ENCODE data around the gene SAMD4A.
A peak's percentile ranks its signal among the peaks of the same experiment; 100 is the strongest.

Gene SAMD4A

DNA sequence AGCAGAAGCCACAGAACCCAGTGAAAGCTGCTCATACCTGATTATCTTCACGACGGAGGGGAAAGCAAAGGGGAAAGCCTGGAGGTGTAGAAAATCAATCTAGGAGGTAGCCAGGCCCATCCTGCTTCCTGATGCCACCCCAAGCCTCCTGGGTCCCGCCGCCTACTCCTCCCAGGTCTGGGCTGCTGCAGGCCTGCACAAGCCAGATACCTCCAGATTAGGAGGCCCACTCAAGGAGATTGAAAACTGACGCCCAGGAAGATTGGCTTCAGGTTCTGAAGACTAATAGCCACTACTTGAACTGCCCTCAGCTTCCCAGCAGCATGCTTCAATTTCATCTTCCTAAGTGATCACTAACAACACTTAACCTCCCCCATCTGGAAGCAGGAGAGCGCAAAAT lies 248.6 kb downstream of the SAMD4A start:
- no peak for FAIRE-seq
- no peak for DNase-seq (ENCODE audit: low spot score)

DNA sequence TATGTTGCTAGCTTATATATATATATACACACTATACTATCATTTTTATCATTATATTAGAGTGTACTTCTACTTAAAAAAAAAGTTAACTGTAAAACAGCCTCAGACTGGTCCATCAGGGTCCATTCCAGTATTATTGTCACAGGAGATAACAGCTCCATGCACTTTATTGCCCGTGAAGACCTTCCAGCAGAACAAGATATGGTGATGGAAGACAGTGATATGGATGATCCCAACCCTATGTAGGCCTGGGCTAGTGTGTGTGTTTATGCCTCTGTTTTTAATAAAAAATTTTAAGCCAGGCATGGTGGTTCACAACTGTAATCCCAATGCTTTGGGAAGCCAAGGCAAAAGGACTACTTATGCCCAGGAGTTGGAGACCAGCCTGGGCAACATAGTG lies 249.5 kb downstream of the SAMD4A start:
- no peak for DNase-seq (ENCODE audit: low spot score)
- FAIRE-seq, result no peak

DNA sequence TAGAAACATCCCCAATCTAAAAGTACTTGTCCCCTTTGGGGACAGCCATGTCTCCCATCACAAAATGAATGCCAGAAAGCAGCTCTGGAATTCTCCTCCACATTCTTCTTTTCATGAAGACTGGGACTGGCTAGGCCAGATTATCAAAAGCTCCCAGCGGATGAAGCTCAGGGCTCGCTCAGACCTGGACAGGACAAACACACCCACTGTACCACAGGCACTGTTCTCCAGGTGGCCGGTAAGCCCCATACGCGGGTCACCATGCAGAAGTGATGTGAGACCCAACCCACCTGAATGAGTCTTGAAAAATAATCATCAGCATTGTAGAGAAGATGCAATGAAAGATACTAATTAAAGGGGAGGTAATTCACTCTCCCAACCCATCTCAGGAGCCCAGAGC lies 250.6 kb downstream of the SAMD4A start:
- DNase-seq (ENCODE audit: low spot score) (no peak), FAIRE-seq (no peak)

DNA sequence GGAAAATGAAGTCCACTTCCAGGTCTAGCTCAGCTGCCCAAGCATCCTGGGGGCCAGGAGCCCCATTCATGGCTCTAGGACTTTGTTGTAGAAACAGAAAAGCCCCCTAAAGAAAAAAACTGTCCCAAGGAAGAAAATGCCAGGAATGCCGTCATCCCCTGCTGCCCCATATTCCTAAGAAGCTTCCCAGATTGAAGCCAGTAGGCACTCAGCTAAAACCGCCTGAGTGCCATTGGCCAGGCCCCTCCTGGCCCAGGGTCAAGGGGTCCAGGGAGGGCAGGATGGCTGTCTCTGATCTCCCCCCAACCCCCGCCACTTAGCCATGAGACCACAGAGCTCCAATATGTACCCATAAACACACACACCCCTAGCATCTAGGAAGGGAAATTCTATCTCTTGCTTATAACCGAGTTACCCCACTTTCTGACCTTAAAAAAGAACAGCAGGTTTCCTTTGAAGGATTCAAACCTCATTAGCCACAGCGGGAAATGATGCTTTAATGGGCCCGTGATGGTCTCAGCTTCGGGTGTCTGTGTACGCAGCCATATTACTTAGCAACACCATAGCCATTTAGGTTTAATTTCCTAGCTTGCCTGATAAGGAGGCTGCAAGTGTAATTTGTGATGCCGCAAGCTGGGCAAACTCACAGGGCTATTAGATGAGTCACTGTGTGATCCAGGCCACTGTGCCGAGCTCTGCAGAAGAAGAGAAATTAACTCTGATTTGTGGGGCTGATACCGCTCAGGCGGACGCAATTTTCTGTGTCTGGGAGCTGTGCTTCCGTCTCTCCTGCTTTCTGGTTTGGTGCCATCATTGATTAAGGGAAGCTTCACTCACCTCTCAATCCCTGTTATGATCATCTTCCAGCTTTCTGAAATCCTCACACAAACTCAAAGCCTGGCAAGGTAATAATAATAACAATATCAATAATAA lies 251.5 kb downstream of the SAMD4A start:
- FAIRE-seq, result peak; percentile 73
- DNase-seq (ENCODE audit: low spot score), result peak; percentile 71

DNA sequence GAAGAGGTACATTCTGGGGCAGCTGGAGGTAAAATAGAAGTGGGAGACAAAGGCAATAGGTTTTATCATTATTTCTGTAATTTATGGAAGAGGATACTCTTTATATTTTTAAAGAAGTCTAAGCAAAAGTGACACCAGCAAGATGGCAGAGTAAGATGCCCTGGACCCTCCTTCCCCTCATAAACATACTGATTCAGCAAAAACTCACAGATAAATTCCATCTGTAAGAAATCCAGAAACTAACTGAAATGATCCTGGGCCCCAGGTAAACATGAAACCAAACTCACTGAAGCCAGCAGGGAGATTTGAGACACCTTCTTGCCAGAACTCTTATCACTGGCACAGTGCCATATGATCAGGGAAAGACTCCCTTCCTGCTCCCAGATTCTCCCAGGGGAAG lies 255.8 kb downstream of the SAMD4A start:
- FAIRE-seq (no peak), DNase-seq (ENCODE audit: low spot score) (no peak)

DNA sequence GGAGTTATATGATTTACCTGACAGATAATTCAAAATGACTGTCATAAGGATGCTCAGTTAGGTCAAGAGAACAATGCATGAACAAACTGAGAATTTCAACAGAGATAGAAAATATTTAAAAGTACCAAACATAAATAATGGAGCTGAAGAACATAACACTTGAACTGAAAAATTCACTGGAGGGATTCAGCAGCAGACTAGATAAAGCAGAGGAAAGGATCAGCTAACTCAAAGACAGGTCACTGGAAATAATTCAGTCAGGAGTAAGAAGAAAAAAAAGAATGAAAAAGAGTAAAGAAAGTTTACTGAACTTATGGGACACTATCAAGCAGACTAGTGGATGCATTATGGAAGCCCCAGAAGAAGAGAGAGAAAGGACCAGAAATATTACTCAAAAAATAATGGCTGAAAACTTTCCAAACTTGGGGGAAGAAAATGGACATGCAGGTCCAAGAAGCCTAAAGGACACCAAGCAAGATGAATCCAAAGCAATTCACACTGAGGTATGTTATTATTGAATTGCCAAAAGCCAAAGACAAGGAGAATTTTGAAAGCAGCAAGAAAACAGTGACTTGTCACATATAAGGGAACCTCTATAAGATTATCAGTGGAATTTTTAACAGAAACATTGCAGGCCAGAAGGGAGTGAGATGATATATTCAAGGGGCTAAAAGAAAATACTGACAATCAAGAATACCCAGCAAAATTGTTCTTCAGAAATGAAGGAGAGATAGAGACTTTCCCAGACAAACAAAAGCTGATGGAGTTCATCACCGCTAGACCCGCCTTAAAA lies 257.0 kb downstream of the SAMD4A start:
- DNase-seq (ENCODE audit: low spot score), result no peak
- no peak for FAIRE-seq

DNA sequence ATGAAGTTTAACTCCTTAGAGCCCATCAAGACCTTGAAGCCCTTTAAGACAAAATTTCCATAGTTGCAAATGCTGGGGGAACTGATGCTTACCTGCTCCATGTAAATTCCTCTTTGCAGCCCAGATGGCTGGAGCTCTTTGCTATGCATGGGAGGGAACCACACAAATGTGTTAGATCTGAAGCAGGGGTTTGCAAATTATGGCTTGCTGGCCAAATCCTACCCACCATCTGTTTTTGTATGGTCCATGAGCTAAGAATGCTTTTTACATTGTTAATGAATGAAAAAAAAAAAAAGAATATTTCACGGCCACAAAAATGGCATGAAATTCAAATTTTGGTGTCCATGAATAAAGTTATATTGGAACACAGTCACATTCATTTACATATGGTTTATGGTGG lies 261.1 kb downstream of the SAMD4A start:
- FAIRE-seq, result no peak
- DNase-seq (ENCODE audit: low spot score), result no peak

DNA sequence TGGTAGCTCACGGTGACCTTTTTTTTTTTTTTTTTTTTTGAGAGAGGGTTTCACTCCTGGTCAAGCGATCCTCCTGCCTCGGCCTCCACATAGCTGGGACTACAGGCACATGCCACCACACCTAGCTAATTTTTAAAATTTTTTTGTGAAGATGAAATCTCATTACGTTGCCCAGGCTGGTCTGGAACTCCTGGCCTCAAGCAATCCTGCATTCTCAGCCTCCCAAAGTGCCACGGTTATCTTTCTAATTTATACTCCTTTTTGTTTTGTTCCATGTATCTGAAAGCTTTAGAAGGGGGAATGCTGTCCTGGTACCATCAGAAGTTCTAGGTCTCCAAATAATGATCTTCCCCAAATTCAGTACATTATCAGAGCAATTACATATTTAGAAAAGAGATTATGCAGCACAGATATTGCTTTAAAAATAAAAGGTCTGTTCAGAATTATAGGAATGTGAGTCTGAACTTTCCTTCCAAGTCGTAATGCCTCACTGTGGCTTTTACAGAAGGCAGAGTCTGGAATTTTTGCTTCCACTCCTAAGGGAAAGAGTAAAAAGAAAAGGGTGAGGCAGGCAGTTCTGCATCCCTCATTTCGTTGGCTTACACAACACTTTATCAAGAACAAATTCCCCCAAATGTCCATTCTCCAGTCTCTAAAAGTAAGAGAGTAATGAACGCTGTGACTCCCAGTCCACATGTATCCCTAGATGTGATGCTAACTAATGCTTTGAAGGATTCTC lies 262.7 kb downstream of the SAMD4A start:
- DNase-seq (ENCODE audit: low spot score), result no peak
- FAIRE-seq, result no peak

DNA sequence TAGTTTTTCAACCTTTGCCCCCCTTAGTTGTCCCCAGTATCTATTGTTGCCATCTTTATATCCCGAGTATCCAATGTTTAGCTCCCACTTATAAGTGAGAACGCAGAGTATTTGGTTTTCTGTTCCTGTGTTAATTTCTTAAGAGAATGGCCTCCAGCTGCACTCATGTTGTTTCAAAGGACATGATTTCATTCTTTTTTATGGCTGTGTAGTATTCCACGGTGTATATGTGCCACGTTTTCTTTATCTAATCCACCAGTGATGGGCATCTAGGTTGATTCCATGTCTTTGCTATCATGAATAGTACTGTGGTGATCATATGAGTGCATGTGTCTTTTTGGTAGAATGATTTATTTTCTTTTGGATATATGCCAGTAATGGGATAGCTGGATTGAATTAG lies 263.7 kb downstream of the SAMD4A start:
- no peak for FAIRE-seq
- DNase-seq (ENCODE audit: low spot score), result no peak

DNA sequence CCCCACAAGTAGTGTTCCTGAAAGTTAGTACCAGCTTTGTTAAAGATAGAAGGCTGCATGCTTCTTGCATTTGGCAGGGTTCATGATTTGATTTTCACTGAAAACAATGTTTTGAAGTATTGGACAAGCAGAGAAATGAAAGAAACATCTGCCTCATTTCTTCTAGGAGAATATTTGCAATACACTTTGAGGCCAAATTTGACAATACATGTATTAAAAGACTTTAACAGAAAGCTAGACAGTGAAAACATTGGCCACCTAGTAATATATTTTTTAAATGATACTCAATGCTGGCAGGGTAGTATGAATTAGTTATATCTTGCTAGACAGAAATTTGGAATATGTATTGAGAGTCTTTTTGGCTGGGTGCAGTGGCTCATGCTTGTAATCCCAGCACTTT lies 267.2 kb downstream of the SAMD4A start:
- DNase-seq (ENCODE audit: low spot score), result no peak
- FAIRE-seq, result no peak

DNA sequence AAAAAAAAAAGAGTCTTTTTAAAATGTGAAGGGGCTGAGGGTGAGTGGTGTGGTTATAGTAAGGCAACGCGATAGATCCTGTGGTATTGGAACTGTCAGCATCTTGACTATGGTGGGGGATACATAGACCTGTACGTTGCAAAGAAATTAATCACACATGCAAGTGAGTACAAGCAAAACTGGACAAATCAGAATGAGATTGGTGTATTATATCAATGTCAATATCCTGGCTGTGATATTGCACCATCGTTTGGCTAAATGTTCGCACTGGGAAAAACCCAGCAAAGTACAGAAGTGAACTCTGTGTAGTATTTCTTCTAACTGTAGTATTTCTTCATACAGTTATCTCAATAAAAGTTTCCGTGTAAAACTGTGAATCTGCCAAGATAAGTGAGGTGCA lies 267.8 kb downstream of the SAMD4A start:
- DNase-seq (ENCODE audit: low spot score), result no peak
- no peak for FAIRE-seq

DNA sequence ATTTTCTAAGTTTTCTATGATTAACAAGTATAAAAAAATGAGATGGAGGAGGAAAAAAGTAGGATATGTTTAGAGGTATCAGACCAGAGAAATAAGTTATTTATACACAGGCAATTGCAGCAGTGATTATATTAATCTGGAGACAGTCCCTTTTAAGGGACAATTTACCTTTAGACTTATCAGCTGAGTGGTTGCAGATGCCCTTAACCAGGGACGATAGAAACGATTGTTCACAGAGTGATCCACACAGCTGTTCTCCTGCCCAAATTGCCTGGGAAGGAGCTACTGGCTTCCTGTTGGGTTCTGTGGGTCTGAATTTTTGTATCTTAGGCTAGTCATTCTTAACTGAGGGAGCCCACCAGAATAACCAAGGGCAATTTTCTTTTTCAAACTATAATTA lies 269.3 kb downstream of the SAMD4A start:
- DNase-seq (ENCODE audit: low spot score), result no peak
- no peak for FAIRE-seq

DNA sequence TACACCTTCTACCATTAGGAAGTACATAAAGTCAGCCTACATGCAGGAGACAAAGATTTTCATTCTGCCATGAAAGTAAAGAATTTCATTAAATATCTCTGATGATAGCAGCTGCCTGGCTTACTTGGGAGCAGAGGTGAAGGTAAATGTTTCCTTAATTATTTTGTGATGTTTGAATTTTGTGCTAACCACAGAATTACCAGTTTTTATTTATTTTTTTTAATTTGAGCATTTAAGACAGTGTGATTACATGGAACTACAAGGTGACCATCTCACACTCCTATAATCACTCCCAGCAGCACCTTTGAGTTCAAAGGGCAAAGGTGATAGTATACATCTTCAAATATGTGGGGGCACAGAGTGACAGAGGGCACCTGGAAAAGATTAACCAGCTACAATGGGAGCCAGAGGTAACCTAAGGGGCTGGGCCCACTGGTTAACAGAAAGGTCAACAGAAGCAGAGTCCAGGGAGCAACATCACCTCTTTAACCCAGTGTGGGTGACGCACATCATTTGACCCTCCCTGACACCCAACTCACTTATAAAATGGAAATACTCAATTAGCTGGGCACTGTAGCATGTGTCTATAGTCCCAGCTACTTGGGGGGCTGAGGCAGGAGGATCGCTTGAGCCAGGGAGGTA lies 270.7 kb downstream of the SAMD4A start:
- DNase-seq (ENCODE audit: low spot score) (no peak), FAIRE-seq (no peak)

DNA sequence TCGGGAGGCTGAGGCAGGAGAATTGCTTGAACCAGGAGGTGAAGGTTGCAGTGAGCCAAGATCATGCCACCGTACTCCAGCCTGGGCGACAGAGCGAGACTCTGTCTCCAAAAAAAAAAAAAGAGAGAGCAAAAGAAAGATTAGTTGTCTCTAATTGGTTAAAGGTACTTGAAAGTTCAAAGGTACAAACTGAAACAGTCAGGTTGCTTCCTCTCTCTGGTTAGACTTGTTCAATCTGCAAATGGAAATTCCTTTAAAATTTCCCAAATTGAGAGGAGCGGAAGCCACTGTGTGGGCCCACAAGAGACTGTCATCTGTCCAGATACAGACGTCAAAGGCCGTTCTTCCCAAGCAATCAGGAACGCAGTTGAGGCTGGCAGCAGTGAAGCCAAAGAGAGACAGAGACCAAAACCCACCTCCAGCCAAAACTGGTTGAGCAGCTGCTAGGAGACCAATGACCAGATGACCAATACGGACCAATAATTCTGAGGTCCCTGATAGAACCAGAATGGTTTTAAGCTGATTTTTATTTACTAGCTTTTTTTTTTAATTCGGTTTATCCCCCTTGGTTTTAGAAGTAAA lies 272.1 kb downstream of the SAMD4A start:
- no peak for DNase-seq (ENCODE audit: low spot score)
- FAIRE-seq, result no peak

DNA sequence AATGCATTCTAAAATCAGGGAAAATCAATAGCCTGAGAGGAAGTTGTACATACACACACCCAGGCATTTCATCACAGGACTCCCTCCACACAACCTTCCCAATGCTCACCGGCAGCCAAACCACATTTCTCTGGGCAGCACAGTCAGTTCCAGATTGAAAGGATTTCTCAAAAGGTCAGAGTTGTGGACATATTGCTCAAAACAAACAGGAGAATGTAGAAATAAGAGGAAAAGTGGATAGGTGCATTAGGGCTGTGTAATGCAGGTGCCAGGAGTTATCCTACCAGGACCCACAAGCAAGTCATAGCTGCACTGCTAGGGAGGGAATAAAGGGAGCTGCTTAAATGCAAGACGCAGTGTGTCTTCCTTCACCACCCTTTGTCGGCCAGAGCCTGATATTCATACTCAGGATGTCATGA lies 272.8 kb downstream of the SAMD4A start:
- FAIRE-seq (no peak), DNase-seq (ENCODE audit: low spot score) (no peak)

DNA sequence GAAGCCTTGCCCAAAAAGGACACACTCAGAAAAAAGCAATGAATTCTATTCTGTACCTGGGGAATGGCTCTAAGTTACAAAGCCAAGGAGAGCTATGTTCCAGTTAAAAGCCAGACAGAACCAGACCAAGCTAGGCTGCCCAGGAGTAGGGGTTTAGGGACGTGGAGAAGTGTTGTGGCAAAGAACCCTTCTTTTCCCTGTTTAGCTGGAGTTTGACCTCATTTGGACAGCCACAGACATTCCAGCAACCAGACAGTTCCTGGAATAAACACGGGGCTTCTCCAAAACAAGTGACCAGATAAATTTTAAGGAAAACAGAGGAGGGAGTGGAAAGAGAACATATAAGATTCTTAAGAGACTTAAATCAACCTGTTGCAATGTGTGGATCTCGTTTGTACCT lies 273.4 kb downstream of the SAMD4A start:
- no peak for DNase-seq (ENCODE audit: low spot score)
- no peak for FAIRE-seq

DNA sequence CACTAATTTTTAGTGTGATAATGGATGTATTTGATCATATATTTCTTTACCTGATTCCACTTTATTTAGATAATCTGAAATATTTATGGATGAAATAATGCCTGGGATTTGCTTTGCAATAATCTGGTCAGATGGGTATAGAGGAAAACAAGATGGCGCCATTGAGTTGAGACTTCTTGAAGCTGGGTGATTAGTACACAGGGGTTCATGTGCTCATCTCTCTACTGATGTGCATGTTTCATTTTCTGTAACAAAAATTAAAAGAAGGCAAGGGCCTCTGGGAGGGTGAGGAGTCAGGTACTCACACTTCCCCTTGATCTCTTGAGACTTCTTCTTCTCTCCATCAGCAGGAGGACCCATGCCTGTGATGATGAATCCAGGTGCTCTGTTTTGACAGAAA lies 273.9 kb downstream of the SAMD4A start:
- DNase-seq (ENCODE audit: low spot score) (no peak), FAIRE-seq (no peak)

Data from RCC 7860 (cell line).